Calu3 (cell line): ENCODE data around the gene UBALD1. TPM values are rescaled to one million over a fixed set of nuclear protein-coding genes. Genes with fewer than 3 reads are reported as not detected.

Source experiments
- BruUV-seq: library from RNA; stranded (reverse); fragments of 400-500 nt; replicated peaks from 2 replicates; lab custom pipeline; 2021; lab: Mats Ljungman, UMichigan
- CTCF ChIA-PET: fragments of 300-600 bp; sonication (Branson Sonifier 250); formaldehyde crosslinking; loops from one replicate; lab custom pipeline; 2022; ENCODE audit warnings: antibody characterized with exemption; lab: Charles Lee
- DNase-seq: peaks from one replicate; pipeline ENCODE4 v3.0.0; 2022
- H3K27ac Mint-ChIP-seq: one replicate; pipeline ENCODE4 v1.8.0; 2022; ENCODE audit warnings: mixed read lengths; ENCODE audit not compliant: unreplicated experiment
- H3K27me3 Mint-ChIP-seq: one replicate; pipeline ENCODE4 v1.8.0; 2022; ENCODE audit warnings: mixed read lengths; ENCODE audit not compliant: unreplicated experiment
- H3K36me3 Mint-ChIP-seq: one replicate; pipeline ENCODE4 v1.8.0; 2022; ENCODE audit warnings: mild to moderate bottlenecking, moderate library complexity, mixed read lengths; ENCODE audit not compliant: insufficient read depth, unreplicated experiment
- H3K4me1 Mint-ChIP-seq: one replicate; pipeline ENCODE4 v1.8.0; 2022; ENCODE audit warnings: mild to moderate bottlenecking, low read depth, mixed read lengths; ENCODE audit not compliant: unreplicated experiment
- H3K4me3 Mint-ChIP-seq: one replicate; pipeline ENCODE4 v1.8.0; 2022; ENCODE audit warnings: mild to moderate bottlenecking, low read depth, moderate library complexity, mixed read lengths; ENCODE audit not compliant: unreplicated experiment
- H3K9me3 Mint-ChIP-seq: one replicate; pipeline ENCODE4 v1.8.0; 2022; ENCODE audit warnings: low read depth, mixed read lengths; ENCODE audit not compliant: unreplicated experiment
- CTCF ChIP-seq: fragments of 200-600 bp; IDR thresholded peaks from one replicate; pipeline ENCODE4 v1.8.0; 2022; ENCODE audit warnings: antibody characterized with exemption; ENCODE audit not compliant: unreplicated experiment
- intact Hi-C: fragments of 100-400 bp; cut with micrococcal nuclease; formaldehyde crosslinking; loops from one replicate; pipeline ENCODE4 v1.10.0; 2022; ENCODE audit not compliant: unreplicated experiment
- total RNA-seq: library from RNA; stranded (reverse); gene quantifications from 2 replicates; pipeline ENCODE4 v1.2.3, GENCODE V29; 2022

The UBALD1 gene
- total RNA-seq, 1 experiment from 2014 or later: 54.4 TPM

- no peak for DNase-seq
- intact Hi-C loops: no loop called here
- Mint-ChIP-seq H3K36me3 (peaks cover 15% of the 10 kb centered on the region), H3K4me1 (no peaks in the 10 kb centered on the region), H3K27ac (no peak overlapping the region), H3K9me3 (no peaks in the 10 kb centered on the region), H3K27me3 (peaks cover 79% of the 10 kb centered on the region), H3K4me3 (no peak overlapping the region)
- CTCF ChIA-PET: no interaction called here
- TF ChIP-seq CTCF: no peak
- no TSS peak for BruUV-seq
Measured at GRCh38 chr16:4601036-4601863, 13.4 kb downstream of the UBALD1 start.

- BruUV-seq: no TSS peak
- Mint-ChIP-seq H3K9me3 (no peaks in the 10 kb centered on the region), H3K27ac (no peak overlapping the region), H3K4me1 (no peaks in the 10 kb centered on the region), H3K36me3 (peaks cover 7% of the 10 kb centered on the region), H3K27me3 (peaks cover 96% of the 10 kb centered on the region), H3K4me3 (no peak overlapping the region)
- no peak for TF ChIP-seq CTCF
- DNase-seq: no peak
- intact Hi-C loops: no loop called here
- CTCF ChIA-PET: interaction anchor here (0.5 to 0.7 kb wide), 4 partner anchors 14 to 894 kb away, joined by 3 read pairs; no protein-coding TSS in a partner anchor
Measured at GRCh38 chr16:4599545-4599944, 15.1 kb downstream of the UBALD1 start.

GRCh38 chr16:4599037-4599436 lies 15.7 kb downstream of the UBALD1 start:
- no peak for DNase-seq
- Mint-ChIP-seq H3K4me3 (no peak overlapping the region), H3K36me3 (peaks cover 7% of the 10 kb centered on the region), H3K9me3 (no peaks in the 10 kb centered on the region), H3K4me1 (no peaks in the 10 kb centered on the region), H3K27me3 (peaks cover 96% of the 10 kb centered on the region), H3K27ac (no peak overlapping the region)
- intact Hi-C loops: no loop called here
- BruUV-seq: no TSS peak
- CTCF ChIA-PET: interaction anchor here (0.7 kb wide), 1 partner anchor 142 kb away, joined by 3 read pairs; no protein-coding TSS in a partner anchor
- no peak for TF ChIP-seq CTCF

- Mint-ChIP-seq H3K4me1 (no peaks in the 10 kb centered on the region), H3K36me3 (peaks cover 1% of the 10 kb centered on the region), H3K27ac (no peak overlapping the region), H3K9me3 (no peaks in the 10 kb centered on the region), H3K4me3 (no peak overlapping the region), H3K27me3 (peaks cover 100% of the 10 kb centered on the region)
- BruUV-seq: no TSS peak
- DNase-seq: no peak
- intact Hi-C loops: no loop called here
- no peak for TF ChIP-seq CTCF
- CTCF ChIA-PET: interaction anchor here (0.7 kb wide), 1 partner anchor 12 kb away, joined by 3 read pairs; no protein-coding TSS in a partner anchor
Measured at GRCh38 chr16:4597174-4597573, 17.5 kb downstream of the UBALD1 start.
